ENCODE measurements around the gene LOXHD1.

GRCh38 chr18:46427216-46427995 lies 229.6 kb downstream of the LOXHD1 start:
- TF ChIP-seq CTCF (IDR thresholded peaks at IDR 0.05) = no peak
- TF ChIP-seq POLR2A (IDR thresholded peaks at IDR 0.05) = no peak

Measured in testis (tissue), 2 donors.